B cell (primary cell): Measurements from ENCODE around the gene OR5T2. TPM values are rescaled to one million over a fixed set of nuclear protein-coding genes. Genes with fewer than 3 reads are reported as not detected.

Experiments
- ATAC-seq: fragments of 200-7000 bp; cut with Tn5 transposase; one replicate; pipeline ENCODE4 v1.10.0; 2021; ENCODE audit warnings: low read depth, mild to moderate bottlenecking, moderate number of reproducible peaks, moderate library complexity
- CTCF ChIA-PET: fragments of 350-600 bp; sonication (Branson Sonifier 250); formaldehyde crosslinking; loops from one replicate; lab custom pipeline; 2021; ENCODE audit warnings: antibody characterized with exemption, inconsistent platforms; lab: Charles Lee
- POLR2A ChIA-PET: fragments of 350-600 bp; sonication (Branson Sonifier 250); formaldehyde crosslinking; loops from one replicate; lab custom pipeline; 2021; ENCODE audit warnings: antibody characterized with exemption; lab: Charles Lee
- DNase-seq: peaks from one replicate; pipeline ENCODE4 v3.0.0; 2013
- H2AFZ ChIP-seq: 2 replicates; pipeline ENCODE4 v1.6.1; 2012; ENCODE audit warnings: mild to moderate bottlenecking, low read depth, low read length; ENCODE audit not compliant: insufficient read depth, poor library complexity, severe bottlenecking
- H3K27ac ChIP-seq, 2 donors: 1 replicate in 1 of 2; 2 replicates in 1 of 2; pipeline ENCODE4 v1.5.1; 2012 to 2013; ENCODE audit warnings: low read length in 2 of 2, mild to moderate bottlenecking in 2 of 2, moderate library complexity in 1 of 2
- H3K27me3 ChIP-seq, 4 experiments: fragments of 200-600 bp in 1 of 4; sonication (generic) in 1 of 4; replicated peaks in 1 of 4; 1 replicate in 2 of 4; 2 replicates in 2 of 4; pipeline versions ENCODE4 v1.6.1 to v1.7.0; 2013 to 2016; ENCODE audit warnings: low read length in 3 of 4, mild to moderate bottlenecking in 2 of 4, mixed read lengths in 1 of 4, moderate library complexity in 1 of 4; ENCODE audit not compliant: insufficient read depth in 4 of 4, control insufficient read depth in 3 of 4; ENCODE audit errors: control extremely low read depth in 1 of 4
- H3K36me3 ChIP-seq, 2 experiments: replicated peaks in 1 of 2; 1 replicate in 1 of 2; 2 replicates in 1 of 2; pipeline versions ENCODE4 v1.6.1 to v1.7.1; 2013; ENCODE audit warnings: low read length in 1 of 2; ENCODE audit not compliant: insufficient read depth in 2 of 2, control insufficient read depth in 1 of 2; ENCODE audit errors: control extremely low read depth in 1 of 2, extremely low read depth in 1 of 2
- H3K4me1 ChIP-seq, 2 donors: fragments of 200-600 bp in 1 of 2; sonication (generic) in 1 of 2; 1 replicate in 1 of 2; 2 replicates in 1 of 2; pipeline versions ENCODE4 v1.5.1 to v1.6.1; 2013 to 2017; ENCODE audit warnings: low read length in 2 of 2; ENCODE audit not compliant: control insufficient read depth in 2 of 2, insufficient read depth in 2 of 2
- H3K4me2 ChIP-seq: replicated peaks from 2 replicates; pipeline ENCODE3; 2012; ENCODE audit warnings: mild to moderate bottlenecking, low read depth, low read length; ENCODE audit not compliant: poor library complexity, severe bottlenecking
- H3K4me3 ChIP-seq, 5 experiments: fragments of 200-600 bp in 1 of 5; sonication (generic) in 1 of 5; 1 replicate in 3 of 5; 2 replicates in 2 of 5; pipeline versions ENCODE4 v1.5.1 to v1.7.0; 2011 to 2016; ENCODE audit warnings: low read length in 4 of 5, mild to moderate bottlenecking in 4 of 5, low read depth in 2 of 5, control low read depth in 1 of 5, moderate library complexity in 1 of 5; ENCODE audit not compliant: insufficient read depth in 1 of 5; ENCODE audit errors: control extremely low read depth in 1 of 5, extremely low read depth in 1 of 5
- H3K79me2 ChIP-seq: fragments of 200-600 bp; sonication (generic); one replicate; pipeline ENCODE4 v1.6.0; 2016; ENCODE audit warnings: low read length; ENCODE audit not compliant: control insufficient read depth, insufficient read depth
- H3K9ac ChIP-seq: fragments of 200-600 bp; sonication (generic); 2 replicates; pipeline ENCODE4 v1.6.1; 2017; ENCODE audit warnings: mild to moderate bottlenecking, low read length, moderate library complexity
- H3K9me3 ChIP-seq, 3 donors: one replicate each; pipeline versions ENCODE4 v1.6.1 to v1.7.1; 2013; ENCODE audit warnings: low read length in 2 of 3; ENCODE audit not compliant: control insufficient read depth in 2 of 3, insufficient read depth in 1 of 3; ENCODE audit errors: control extremely low read depth in 1 of 3
- H4K20me1 ChIP-seq: 2 replicates; pipeline ENCODE4 v1.6.0; 2012; ENCODE audit warnings: mild to moderate bottlenecking, low read length; ENCODE audit not compliant: insufficient read depth, control insufficient read depth, poor library complexity, severe bottlenecking
- H3K27ac Mint-ChIP-seq: one replicate; pipeline ENCODE4 v1.8.0; 2021; ENCODE audit warnings: mixed read lengths
- H3K27me3 Mint-ChIP-seq: one replicate; pipeline ENCODE4 v1.8.0; 2021; ENCODE audit warnings: mixed read lengths
- H3K4me1 Mint-ChIP-seq: one replicate; pipeline ENCODE4 v1.8.0; 2021; ENCODE audit warnings: mixed read lengths
- H3K4me3 Mint-ChIP-seq: one replicate; pipeline ENCODE4 v1.8.0; 2021; ENCODE audit warnings: mixed read lengths
- H3K9me3 Mint-ChIP-seq: one replicate; pipeline ENCODE4 v1.8.0; 2022; ENCODE audit warnings: mixed read lengths; ENCODE audit not compliant: insufficient read depth
- EZH2 ChIP-seq: IDR thresholded peaks from 2 replicates; pipeline ENCODE4 v1.6.1; 2012; ENCODE audit warnings: borderline replicate concordance, low read depth, mild to moderate bottlenecking, moderate library complexity, low read length; ENCODE audit not compliant: insufficient read depth, poor library complexity, severe bottlenecking
- WGBS: methylation state at CpG from one replicate; pipeline ENCODE4 v1.1.5; 2013; ENCODE audit warnings: missing lambda C conversion rate; ENCODE audit not compliant: insufficient coverage; 5-methylcytosine and 5-hydroxymethylcytosine counted together
- intact Hi-C: fragments of 100-400 bp; cut with micrococcal nuclease; formaldehyde crosslinking; loops from one replicate; pipeline ENCODE4 v1.10.0; 2022
- polyA plus RNA-seq: library from polyadenylated mRNA; depleted of rRNA; stranded (reverse); fragments of >200 nt; gene quantifications from 2 replicates; pipeline ENCODE4 v1.2.3, GENCODE V29; 2012
- total RNA-seq, 2 donors: library from RNA; stranded (reverse); fragments of 120-200 nt in 1 of 2; gene quantifications; 1 replicate in 1 of 2; 2 replicates in 1 of 2; pipeline versions ENCODE4 v1.2.3 to v1.2.4, GENCODE V29; 2013 to 2022
- TF ChIP-seq, protein P1 (sequence below): fragments of 200-600 bp; IDR thresholded peaks from one replicate; pipeline ENCODE4 v1.8.0; 2022; ENCODE audit warnings: antibody characterized with exemption, mild to moderate bottlenecking

The OR5T2 gene
- total and polyA plus RNA-seq, 2 donors (not counting 1 experiment from before 2014, with no cell fraction given) = not detected

DNA sequence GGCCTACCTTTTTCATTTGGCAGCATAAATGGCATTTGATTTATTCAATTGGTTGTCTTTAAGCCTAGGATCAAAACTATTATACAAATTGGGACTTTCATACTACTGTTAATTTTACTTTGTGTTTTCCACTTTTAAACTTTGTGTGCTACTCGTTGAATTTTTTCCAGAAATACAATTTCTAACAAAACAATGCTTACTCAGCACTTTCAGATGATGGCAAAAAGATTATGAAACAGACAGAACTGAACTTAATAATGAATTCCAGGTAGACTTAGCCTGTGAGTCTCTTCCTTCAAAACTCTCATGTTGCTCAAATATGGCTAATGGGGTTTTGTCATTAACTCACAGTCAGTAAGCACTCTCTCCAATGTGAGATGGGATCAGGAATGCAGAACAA lies 26.3 kb downstream of the OR5T2 start:
- no peaks in the 10 kb centered on the region for H3K4me1 Mint-ChIP-seq
- Histone ChIP-seq H2AFZ (no peak overlapping the region), H3K27me3 (no peaks in the 10 kb centered on the region), H3K4me1 (no peaks in the 10 kb centered on the region), H3K36me3 (no peaks in the 10 kb centered on the region), H3K4me3 (no peak overlapping the region), H3K79me2 (no peaks in the 10 kb centered on the region), H3K9me3 (peaks cover 0 to 8% (median 3%) of the 10 kb centered on the region in 3 donors), H3K27ac (no peak overlapping the region), H4K20me1 (no peaks in the 10 kb centered on the region), H3K9ac (no peak overlapping the region), H3K4me2 (no peak overlapping the region)
- H3K27ac Mint-ChIP-seq = no peak overlapping the region
- no peaks in the 10 kb centered on the region for H3K27me3 Mint-ChIP-seq
- DNase-seq = no peak
- intact Hi-C loops = no loop called here
- H3K4me3 Mint-ChIP-seq = no peak overlapping the region
- TF ChIP-seq EZH2 = no peak
- TF ChIP-seq, protein P1, sequence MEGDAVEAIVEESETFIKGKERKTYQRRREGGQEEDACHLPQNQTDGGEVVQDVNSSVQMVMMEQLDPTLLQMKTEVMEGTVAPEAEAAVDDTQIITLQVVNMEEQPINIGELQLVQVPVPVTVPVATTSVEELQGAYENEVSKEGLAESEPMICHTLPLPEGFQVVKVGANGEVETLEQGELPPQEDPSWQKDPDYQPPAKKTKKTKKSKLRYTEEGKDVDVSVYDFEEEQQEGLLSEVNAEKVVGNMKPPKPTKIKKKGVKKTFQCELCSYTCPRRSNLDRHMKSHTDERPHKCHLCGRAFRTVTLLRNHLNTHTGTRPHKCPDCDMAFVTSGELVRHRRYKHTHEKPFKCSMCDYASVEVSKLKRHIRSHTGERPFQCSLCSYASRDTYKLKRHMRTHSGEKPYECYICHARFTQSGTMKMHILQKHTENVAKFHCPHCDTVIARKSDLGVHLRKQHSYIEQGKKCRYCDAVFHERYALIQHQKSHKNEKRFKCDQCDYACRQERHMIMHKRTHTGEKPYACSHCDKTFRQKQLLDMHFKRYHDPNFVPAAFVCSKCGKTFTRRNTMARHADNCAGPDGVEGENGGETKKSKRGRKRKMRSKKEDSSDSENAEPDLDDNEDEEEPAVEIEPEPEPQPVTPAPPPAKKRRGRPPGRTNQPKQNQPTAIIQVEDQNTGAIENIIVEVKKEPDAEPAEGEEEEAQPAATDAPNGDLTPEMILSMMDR = no peak
- ChIA-PET POLR2A (no interaction called here), CTCF (no interaction called here)
- no CpG with 5 or more reads among the region's 1 CpG for WGBS
- ATAC-seq = no peak
- peaks cover 21% of the 10 kb centered on the region for H3K9me3 Mint-ChIP-seq

DNA sequence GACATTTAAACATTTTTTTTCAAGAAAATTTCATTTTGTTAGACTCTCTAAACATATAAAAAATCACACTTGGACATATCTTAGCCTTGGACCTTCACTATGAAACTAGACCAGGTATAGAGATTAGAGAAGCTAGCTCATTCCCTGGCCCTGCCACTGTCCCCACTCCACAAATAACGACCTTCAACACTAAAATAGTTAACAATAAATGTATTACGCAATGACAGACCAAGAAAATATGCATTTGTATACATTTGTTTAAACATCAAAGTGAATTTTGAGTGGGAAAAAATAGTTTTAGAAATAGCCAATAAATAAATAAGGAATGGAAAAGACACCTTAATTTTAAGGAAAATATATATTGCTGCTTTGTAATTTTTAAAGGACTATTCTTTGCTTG lies 36.7 kb downstream of the OR5T2 start:
- H3K27me3 Mint-ChIP-seq = no peaks in the 10 kb centered on the region
- WGBS = no CpG with 5 or more reads among the region's 2 CpGs
- H3K27me3 ChIP-seq = no peaks in the 10 kb centered on the region
- TF ChIP-seq, protein P1 = no peak
- no peak for TF ChIP-seq EZH2
- H3K79me2 ChIP-seq = no peaks in the 10 kb centered on the region
- H4K20me1 ChIP-seq = no peaks in the 10 kb centered on the region
- H3K4me1 Mint-ChIP-seq = no peaks in the 10 kb centered on the region
- H3K36me3 ChIP-seq = no peaks in the 10 kb centered on the region
- no peak overlapping the region for H3K4me2 ChIP-seq
- ATAC-seq (no peak), DNase-seq (no peak)
- H3K27ac ChIP-seq = no peak overlapping the region
- H3K9me3 Mint-ChIP-seq = peaks cover 4% of the 10 kb centered on the region
- no peaks in the 10 kb centered on the region for H3K4me1 ChIP-seq
- no peak overlapping the region for H3K9ac ChIP-seq
- no peak overlapping the region for H3K27ac Mint-ChIP-seq
- no peak overlapping the region for H2AFZ ChIP-seq
- intact Hi-C loops = no loop called here
- POLR2A ChIA-PET = no interaction called here
- H3K4me3 Mint-ChIP-seq = no peak overlapping the region
- no peaks in the 10 kb centered on the region for H3K9me3 ChIP-seq
- no peak overlapping the region for H3K4me3 ChIP-seq
- CTCF ChIA-PET = no interaction called here
